ENCODE data around the gene UBE3D. TPM values are rescaled to one million over a fixed set of nuclear protein-coding genes. Genes with fewer than 3 reads are reported as not detected.

UBE3D gene
- total and polyA plus RNA-seq, 3 donors from 2014 or later = 2.4 to 16.4 (median 13.9) TPM

DNA sequence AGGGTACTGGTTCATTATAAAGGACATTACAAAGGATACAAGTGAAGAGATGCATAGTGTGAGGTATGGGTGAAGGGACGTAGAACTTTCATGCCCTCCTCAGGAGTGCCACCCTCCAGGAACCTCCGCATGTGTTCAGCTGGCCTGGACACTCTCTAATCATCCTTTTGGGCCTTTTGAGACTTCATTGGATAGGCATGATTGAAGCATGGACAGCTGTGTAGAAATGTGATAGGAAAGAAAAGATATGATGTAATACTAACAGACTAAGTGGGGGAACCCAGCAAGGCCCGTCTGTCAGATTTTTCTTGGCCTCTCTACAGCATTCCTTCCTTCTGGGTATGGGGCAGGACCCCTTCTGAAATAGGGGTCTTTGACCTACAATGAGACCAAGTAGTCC lies 32.9 kb upstream of the UBE3D start:
- H3K36me3 ChIP-seq (ENCODE audit: low read depth, missing control alignments) = no peaks in the 10 kb centered on the region
- H3K4me3 ChIP-seq = no peak overlapping the region
- no peaks in the 10 kb centered on the region for H3K27me3 ChIP-seq
- peaks cover 5% of the 10 kb centered on the region for H3K4me1 ChIP-seq
- TF ChIP-seq, protein P1, sequence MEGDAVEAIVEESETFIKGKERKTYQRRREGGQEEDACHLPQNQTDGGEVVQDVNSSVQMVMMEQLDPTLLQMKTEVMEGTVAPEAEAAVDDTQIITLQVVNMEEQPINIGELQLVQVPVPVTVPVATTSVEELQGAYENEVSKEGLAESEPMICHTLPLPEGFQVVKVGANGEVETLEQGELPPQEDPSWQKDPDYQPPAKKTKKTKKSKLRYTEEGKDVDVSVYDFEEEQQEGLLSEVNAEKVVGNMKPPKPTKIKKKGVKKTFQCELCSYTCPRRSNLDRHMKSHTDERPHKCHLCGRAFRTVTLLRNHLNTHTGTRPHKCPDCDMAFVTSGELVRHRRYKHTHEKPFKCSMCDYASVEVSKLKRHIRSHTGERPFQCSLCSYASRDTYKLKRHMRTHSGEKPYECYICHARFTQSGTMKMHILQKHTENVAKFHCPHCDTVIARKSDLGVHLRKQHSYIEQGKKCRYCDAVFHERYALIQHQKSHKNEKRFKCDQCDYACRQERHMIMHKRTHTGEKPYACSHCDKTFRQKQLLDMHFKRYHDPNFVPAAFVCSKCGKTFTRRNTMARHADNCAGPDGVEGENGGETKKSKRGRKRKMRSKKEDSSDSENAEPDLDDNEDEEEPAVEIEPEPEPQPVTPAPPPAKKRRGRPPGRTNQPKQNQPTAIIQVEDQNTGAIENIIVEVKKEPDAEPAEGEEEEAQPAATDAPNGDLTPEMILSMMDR (IDR thresholded peaks at IDR 0.05) = no peak
- no peak for TF ChIP-seq POLR2A (IDR thresholded peaks at IDR 0.05)
- intact Hi-C loops (cut with DNase I; ENCODE audit: low total_unique reads) = no loop called here
- no peak for DNase-seq
- no peak overlapping the region for H3K27ac ChIP-seq
- 85 to 89% methylated on average over 3 of the region's 3 CpGs for WGBS, 2 donors
- no peaks in the 10 kb centered on the region for H3K9me3 ChIP-seq

DNA sequence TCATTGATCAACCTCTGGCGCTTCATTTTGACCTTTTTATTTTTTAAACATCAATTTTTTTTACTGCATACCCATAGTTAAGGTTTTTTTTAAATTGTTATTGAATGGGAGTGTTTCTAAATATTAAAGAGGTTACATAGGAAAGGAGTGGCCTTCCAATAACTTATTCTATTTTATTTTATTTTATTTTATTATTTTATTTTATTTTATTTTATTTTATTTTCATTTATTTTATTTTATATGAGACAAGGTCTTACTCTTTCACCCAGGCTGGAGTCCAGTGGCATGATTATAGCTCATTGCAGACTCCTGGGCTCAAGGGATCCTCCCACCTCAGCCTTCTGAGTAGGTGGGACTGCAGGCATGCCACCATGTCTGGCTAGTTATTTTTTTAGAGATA lies 32.0 kb upstream of the UBE3D start:
- Histone ChIP-seq H3K4me1 (peaks cover 5% of the 10 kb centered on the region), H3K27ac (peak overlapping the region in 1 of 2 donors; percentile 9), H3K9me3 (no peaks in the 10 kb centered on the region), H3K27me3 (no peaks in the 10 kb centered on the region), H3K4me3 (no peak overlapping the region), H3K36me3 (ENCODE audit: low read depth, missing control alignments) (no peaks in the 10 kb centered on the region)
- intact Hi-C loops (cut with DNase I; ENCODE audit: low total_unique reads) = no loop called here
- 70 to 83% methylated on average over 1 of the region's 1 CpG for WGBS, 2 donors
- DNase-seq = no peak
- no peak for TF ChIP-seq POLR2A (IDR thresholded peaks at IDR 0.05)
- TF ChIP-seq, protein P1 (IDR thresholded peaks at IDR 0.05) = no peak

DNA sequence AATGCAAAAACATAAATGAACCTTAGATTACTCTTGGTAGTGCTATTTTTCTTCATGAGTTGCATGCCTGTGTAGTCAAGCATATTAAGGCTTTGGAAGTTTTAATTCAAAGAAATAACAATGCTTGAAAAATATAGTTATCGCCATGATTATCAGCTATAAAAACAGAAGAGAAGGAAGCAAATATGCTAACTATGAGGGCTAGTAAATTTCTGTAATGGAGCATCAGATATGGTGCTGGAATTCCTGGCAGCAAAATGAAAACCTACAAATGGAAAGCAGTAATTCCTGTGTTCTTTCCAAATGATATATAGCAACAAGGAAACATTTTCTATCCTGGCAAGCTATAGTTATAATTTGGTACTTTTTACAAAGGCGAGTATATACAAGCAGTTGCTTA lies 31.6 kb upstream of the UBE3D start:
- Histone ChIP-seq H3K4me3 (no peak overlapping the region), H3K4me1 (peaks cover 5% of the 10 kb centered on the region), H3K36me3 (ENCODE audit: low read depth, missing control alignments) (no peaks in the 10 kb centered on the region), H3K27me3 (no peaks in the 10 kb centered on the region), H3K9me3 (no peaks in the 10 kb centered on the region), H3K27ac (peak overlapping the region in 1 of 2 donors; percentile 9)
- WGBS, 2 donors = 47 to 59% methylated on average over 2 of the region's 2 CpGs
- DNase-seq = no peak
- intact Hi-C loops (cut with DNase I; ENCODE audit: low total_unique reads) = no loop called here
- TF ChIP-seq POLR2A (IDR thresholded peaks at IDR 0.05) = no peak
- TF ChIP-seq, protein P1 (IDR thresholded peaks at IDR 0.05) = no peak

DNA sequence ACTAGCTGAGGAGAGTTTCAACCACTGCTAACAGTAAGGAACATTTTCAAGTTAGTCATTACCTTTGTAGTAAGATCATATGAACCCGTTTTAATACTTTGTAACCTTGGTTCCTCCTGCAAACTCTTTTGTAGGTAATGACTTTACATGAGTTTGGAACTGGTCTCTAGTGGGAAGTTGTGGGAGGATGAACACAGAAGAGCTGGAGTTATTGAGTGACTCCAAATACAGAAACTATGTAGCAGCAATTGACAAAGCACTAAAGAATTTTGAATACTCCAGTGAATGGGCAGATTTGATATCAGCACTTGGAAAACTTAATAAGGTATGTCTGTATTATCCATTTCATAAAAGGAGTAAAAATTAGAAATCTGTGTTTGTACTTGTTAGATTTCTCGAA lies 31.1 kb upstream of the UBE3D start:
- Histone ChIP-seq H3K4me1 (peaks cover 5% of the 10 kb centered on the region), H3K4me3 (no peak overlapping the region), H3K9me3 (no peaks in the 10 kb centered on the region), H3K36me3 (ENCODE audit: low read depth, missing control alignments) (no peaks in the 10 kb centered on the region), H3K27ac (no peak overlapping the region), H3K27me3 (no peaks in the 10 kb centered on the region)
- 45 to 58% methylated on average over 2 of the region's 2 CpGs for WGBS, 2 donors
- DNase-seq = no peak
- intact Hi-C loops (cut with DNase I; ENCODE audit: low total_unique reads) = no loop called here
- no peak for TF ChIP-seq POLR2A (IDR thresholded peaks at IDR 0.05)
- TF ChIP-seq, protein P1 (IDR thresholded peaks at IDR 0.05) = no peak

DNA sequence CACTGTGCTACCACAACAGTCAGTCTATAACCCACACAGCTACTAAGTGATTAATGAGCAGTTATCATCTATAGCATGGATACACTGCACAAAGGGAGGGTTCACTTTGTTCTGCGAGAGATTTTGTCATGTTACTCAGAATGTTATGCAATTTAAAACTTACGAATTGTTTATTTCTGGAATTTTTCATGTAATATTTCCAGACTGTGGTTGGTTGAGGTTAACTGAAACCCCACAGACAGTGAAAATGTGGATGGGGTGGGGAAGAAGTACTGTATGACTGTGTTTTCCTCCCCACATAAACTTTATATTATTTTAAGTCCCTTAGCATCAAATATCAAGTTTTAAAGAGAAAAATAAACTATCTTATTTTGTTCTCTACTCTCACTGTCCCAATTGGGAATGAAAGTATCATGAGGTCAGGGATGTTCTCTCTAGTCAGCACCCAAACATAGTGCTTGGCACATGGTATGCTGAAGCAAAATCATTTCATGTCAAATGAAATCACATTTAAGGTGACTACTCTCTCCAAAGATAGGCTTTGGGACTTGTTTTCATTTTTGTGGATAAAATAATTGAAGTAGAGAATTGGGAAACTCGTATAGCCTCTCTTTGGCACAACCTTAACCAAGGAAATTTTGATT lies 27.2 kb upstream of the UBE3D start:
- TF ChIP-seq, protein P1 (IDR thresholded peaks at IDR 0.05) = no peak
- TF ChIP-seq POLR2A (IDR thresholded peaks at IDR 0.05) = no peak
- DNase-seq = no peak
- WGBS, 2 donors = 38 to 48% methylated on average over 3 of the region's 3 CpGs
- Histone ChIP-seq H3K36me3 (ENCODE audit: low read depth, missing control alignments) (no peaks in the 10 kb centered on the region), H3K27ac (no peak overlapping the region), H3K4me1 (peaks cover 5% of the 10 kb centered on the region), H3K4me3 (no peak overlapping the region), H3K27me3 (no peaks in the 10 kb centered on the region), H3K9me3 (no peaks in the 10 kb centered on the region)
- intact Hi-C loops (cut with DNase I; ENCODE audit: low total_unique reads) = no loop called here

All from testis (tissue), 3 donors.